ENCODE results near the gene UTP20.

GRCh38 chr12:101436136-101436535, 156.2 kb downstream of the UTP20 start:
- TF ChIP-seq CTCF (IDR thresholded peaks at IDR 0.05) (no peak), POLR2A (IDR thresholded peaks at IDR 0.05) (no peak)

All from thyroid gland (tissue), 4 donors.